Activated CD4-positive, alpha-beta T cell treated with anti-CD3 and anti-CD28 coated beads, Interleukin-2, amount 50 U/mL, for 4 hours (primary cell): ENCODE data around the gene ESYT2.
"Not testable (repeated sequence)": the region's sequence is repeated elsewhere in the genome, so short reads cannot be mapped to it uniquely, and the experiment has no call there.

Source experiments
- DNase-seq, 2 experiments: peaks; one replicate each; pipeline ENCODE4 v3.0.0-alpha.2; 2020

Gene ESYT2

GRCh38 chr7:158829342-158830210, at the start of gene ESYT2:
TSS of gene ESYT2 (minus strand) at chr7:158829509. CDS start at chr7:158829418, 91 bp downstream.
- peak; percentile 99 for DNase-seq

- not testable (repeated sequence) for DNase-seq
Observed at GRCh38 chr7:158878151-158879079, 49.1 kb upstream of the ESYT2 start.

- no peak for DNase-seq
Observed at GRCh38 chr7:158876984-158877383, 47.7 kb upstream of the ESYT2 start.

GRCh38 chr7:158869876-158870275, 40.6 kb upstream of the ESYT2 start:
- no peak for DNase-seq

GRCh38 chr7:158868764-158869410, 39.6 kb upstream of the ESYT2 start:
- no peak for DNase-seq

GRCh38 chr7:158867214-158867984, 38.1 kb upstream of the ESYT2 start:
- no peak for DNase-seq

GRCh38 chr7:158865977-158866376, 36.7 kb upstream of the ESYT2 start:
- no peak for DNase-seq

- no peak for DNase-seq
Observed at GRCh38 chr7:158865462-158865922, 36.2 kb upstream of the ESYT2 start.

- DNase-seq = no peak
Observed at GRCh38 chr7:158864833-158865232, 35.5 kb upstream of the ESYT2 start.

- DNase-seq = no peak
Observed at GRCh38 chr7:158864507-158864820, 35.2 kb upstream of the ESYT2 start.

GRCh38 chr7:158863611-158864506, 34.5 kb upstream of the ESYT2 start:
- peak in 1 of 2 experiments; percentile 9 for DNase-seq

- not testable (repeated sequence) for DNase-seq
Observed at GRCh38 chr7:158862985-158863610, 33.8 kb upstream of the ESYT2 start.

GRCh38 chr7:158861936-158862704, 32.8 kb upstream of the ESYT2 start:
- DNase-seq = no peak

GRCh38 chr7:158861004-158861787, 31.9 kb upstream of the ESYT2 start:
- DNase-seq = no peak

GRCh38 chr7:158860394-158860793, 31.1 kb upstream of the ESYT2 start:
- no peak for DNase-seq

- no peak for DNase-seq
Observed at GRCh38 chr7:158858592-158859503, 29.5 kb upstream of the ESYT2 start.

- DNase-seq = no peak
Observed at GRCh38 chr7:158856883-158857668, 27.8 kb upstream of the ESYT2 start.
